Measurements from ENCODE around the gene C20orf204.

Gene C20orf204

DNA sequence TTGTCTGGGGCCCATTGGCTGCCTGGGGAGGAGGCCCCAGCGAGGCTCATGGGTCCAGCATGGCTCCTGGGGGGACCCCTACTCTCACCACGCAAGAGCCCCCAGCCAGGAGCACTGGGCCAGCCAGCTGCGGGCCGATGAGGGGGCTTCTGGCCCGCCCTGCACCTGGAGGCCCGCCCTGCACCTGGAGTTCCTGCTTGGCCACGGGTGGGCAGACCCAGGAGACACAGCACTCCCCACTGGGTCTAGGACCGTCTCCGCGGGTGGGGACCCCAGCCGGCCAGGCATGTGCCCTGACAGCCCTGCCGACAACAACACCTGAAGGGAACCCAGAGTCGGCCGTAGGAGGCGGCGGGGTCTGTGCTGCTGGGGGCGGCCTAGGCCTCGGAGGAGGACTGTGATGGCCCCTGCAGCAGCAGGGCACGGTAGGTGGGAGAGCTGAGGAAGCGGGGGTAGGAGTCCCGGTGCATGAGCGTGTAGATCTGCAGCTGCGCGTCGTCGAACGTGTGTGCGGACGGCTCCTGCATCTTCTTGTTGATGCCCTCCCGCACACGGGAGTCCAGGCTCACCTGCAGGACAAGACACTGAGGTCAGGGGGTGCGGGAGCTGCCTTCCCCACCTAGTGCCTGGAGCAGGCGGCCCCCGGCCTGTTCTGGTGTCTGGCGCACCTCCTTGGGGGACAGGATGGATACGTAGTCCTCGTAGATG, 37.6 kb downstream of the C20orf204 start:
- no peaks in the 10 kb centered on the region for H3K79me2 ChIP-seq (ENCODE audit: low read length)
- no peak overlapping the region for H3K9ac ChIP-seq (ENCODE audit: low read length)
- H3K4me3 ChIP-seq (ENCODE audit: low read length): no peak overlapping the region
- H3K36me3 ChIP-seq (replicated peaks; ENCODE audit: insufficient read depth, low read length): no peaks in the 10 kb centered on the region
- H3K4me1 ChIP-seq (ENCODE audit: low read length): peaks cover 11% of the 10 kb centered on the region
- H3K4me2 ChIP-seq (ENCODE audit: low read depth, low read length): no peak overlapping the region
- H3K9me2 ChIP-seq (replicated peaks; ENCODE audit: insufficient read depth, low read length): no peaks in the 10 kb centered on the region
- peaks cover 7% of the 10 kb centered on the region; the same call in 1 of the 2 replicates for H3F3A ChIP-seq (ENCODE audit: insufficient read depth, low read length)
- TF ChIP-seq EZH2 (optimal IDR thresholded peaks at IDR 0.05; ENCODE audit: low read depth, low read length) (no peak), EZH2phosphoT487 (IDR thresholded peaks at IDR 0.05; ENCODE audit: low read length) (no peak)
- TF ChIP-seq, protein P1, sequence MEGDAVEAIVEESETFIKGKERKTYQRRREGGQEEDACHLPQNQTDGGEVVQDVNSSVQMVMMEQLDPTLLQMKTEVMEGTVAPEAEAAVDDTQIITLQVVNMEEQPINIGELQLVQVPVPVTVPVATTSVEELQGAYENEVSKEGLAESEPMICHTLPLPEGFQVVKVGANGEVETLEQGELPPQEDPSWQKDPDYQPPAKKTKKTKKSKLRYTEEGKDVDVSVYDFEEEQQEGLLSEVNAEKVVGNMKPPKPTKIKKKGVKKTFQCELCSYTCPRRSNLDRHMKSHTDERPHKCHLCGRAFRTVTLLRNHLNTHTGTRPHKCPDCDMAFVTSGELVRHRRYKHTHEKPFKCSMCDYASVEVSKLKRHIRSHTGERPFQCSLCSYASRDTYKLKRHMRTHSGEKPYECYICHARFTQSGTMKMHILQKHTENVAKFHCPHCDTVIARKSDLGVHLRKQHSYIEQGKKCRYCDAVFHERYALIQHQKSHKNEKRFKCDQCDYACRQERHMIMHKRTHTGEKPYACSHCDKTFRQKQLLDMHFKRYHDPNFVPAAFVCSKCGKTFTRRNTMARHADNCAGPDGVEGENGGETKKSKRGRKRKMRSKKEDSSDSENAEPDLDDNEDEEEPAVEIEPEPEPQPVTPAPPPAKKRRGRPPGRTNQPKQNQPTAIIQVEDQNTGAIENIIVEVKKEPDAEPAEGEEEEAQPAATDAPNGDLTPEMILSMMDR (IDR thresholded peaks at IDR 0.05; ENCODE audit: low read length): no peak
- DNase-seq: no peak
- no peaks in the 10 kb centered on the region for H4K20me1 ChIP-seq (ENCODE audit: insufficient read depth, low read length)
- H3K27ac ChIP-seq (ENCODE audit: low read length): no peak overlapping the region
- H2AFZ ChIP-seq (ENCODE audit: low read length): no peak overlapping the region
- no peaks in the 10 kb centered on the region for H3K9me3 ChIP-seq (replicated peaks; ENCODE audit: insufficient read depth, low read length)
- H3K27me3 ChIP-seq (replicated peaks; ENCODE audit: insufficient read depth, low read length): no peaks in the 10 kb centered on the region

DNA sequence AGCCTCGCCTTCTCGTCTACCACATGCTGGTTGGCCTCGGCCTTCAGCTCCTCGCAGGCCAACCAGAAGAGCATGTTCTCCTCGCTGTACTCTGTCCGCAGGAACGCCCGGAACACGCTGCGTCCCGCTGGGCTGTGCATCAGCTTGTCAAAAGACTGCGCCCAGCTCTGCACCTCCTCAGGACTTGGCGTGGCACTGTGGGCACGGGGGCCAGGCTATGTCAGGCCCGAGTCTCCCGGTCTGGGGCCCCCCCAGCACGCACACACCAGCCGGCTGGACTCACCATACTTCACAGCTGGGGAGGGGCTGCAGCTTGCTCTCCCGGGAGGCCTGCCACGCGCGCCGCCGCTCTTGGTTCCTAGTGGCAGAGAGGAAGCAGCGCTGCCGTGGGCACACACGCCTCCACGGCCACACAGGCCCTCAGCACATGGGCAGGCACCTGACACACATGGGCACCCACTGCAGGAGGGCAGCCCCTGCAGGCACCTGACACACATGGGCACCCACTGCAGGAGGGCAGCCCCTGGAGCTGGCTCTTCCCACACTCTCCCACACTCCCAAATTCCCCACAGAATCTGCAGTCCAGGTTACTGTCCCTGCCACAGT, 38.3 kb downstream of the C20orf204 start:
- Histone ChIP-seq H3K4me1 (ENCODE audit: low read length) (peaks cover 13% of the 10 kb centered on the region), H3K79me2 (ENCODE audit: low read length) (no peaks in the 10 kb centered on the region), H3K27ac (ENCODE audit: low read length) (no peak overlapping the region), H3K4me2 (ENCODE audit: low read depth, low read length) (no peak overlapping the region), H3K9me2 (replicated peaks; ENCODE audit: insufficient read depth, low read length) (no peaks in the 10 kb centered on the region), H2AFZ (ENCODE audit: low read length) (no peak overlapping the region), H3K27me3 (replicated peaks; ENCODE audit: insufficient read depth, low read length) (no peaks in the 10 kb centered on the region), H3K9ac (ENCODE audit: low read length) (no peak overlapping the region), H3K4me3 (ENCODE audit: low read length) (no peak overlapping the region), H3K36me3 (replicated peaks; ENCODE audit: insufficient read depth, low read length) (no peaks in the 10 kb centered on the region), H4K20me1 (ENCODE audit: insufficient read depth, low read length) (no peaks in the 10 kb centered on the region), H3F3A (ENCODE audit: insufficient read depth, low read length) (peaks cover 14% of the 10 kb centered on the region), H3K9me3 (replicated peaks; ENCODE audit: insufficient read depth, low read length) (no peaks in the 10 kb centered on the region)
- DNase-seq: no peak
- TF ChIP-seq EZH2 (optimal IDR thresholded peaks at IDR 0.05; ENCODE audit: low read depth, low read length): no peak
- no peak for TF ChIP-seq EZH2phosphoT487 (IDR thresholded peaks at IDR 0.05; ENCODE audit: low read length)
- TF ChIP-seq, protein P1 (IDR thresholded peaks at IDR 0.05; ENCODE audit: low read length): no peak

DNA sequence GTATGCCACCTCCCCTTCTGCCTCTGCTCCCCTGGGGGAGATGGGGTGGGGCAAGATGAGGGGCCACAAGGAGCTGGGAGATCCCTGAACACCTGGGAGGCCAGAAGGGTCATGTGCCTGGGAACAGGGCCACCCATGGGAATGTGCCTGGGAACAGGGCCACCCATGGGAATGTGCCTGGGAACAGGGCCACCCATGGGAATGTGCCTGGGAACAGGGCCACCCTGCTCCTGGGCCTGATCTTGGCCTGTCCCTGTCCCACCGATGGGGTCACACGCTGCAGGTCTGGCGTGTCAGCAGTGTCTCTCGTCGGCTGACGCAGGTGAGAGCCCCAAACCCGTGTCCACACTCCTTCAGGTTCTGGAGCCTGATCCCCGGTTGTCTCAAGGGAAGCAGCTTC, 39.0 kb downstream of the C20orf204 start:
- Histone ChIP-seq H3K4me1 (ENCODE audit: low read length) (peaks cover 13% of the 10 kb centered on the region), H4K20me1 (ENCODE audit: insufficient read depth, low read length) (no peaks in the 10 kb centered on the region), H2AFZ (ENCODE audit: low read length) (no peak overlapping the region), H3K9me3 (replicated peaks; ENCODE audit: insufficient read depth, low read length) (no peaks in the 10 kb centered on the region), H3K4me2 (ENCODE audit: low read depth, low read length) (no peak overlapping the region), H3K79me2 (ENCODE audit: low read length) (no peaks in the 10 kb centered on the region), H3K4me3 (ENCODE audit: low read length) (no peak overlapping the region), H3K9ac (ENCODE audit: low read length) (no peak overlapping the region), H3K36me3 (replicated peaks; ENCODE audit: insufficient read depth, low read length) (no peaks in the 10 kb centered on the region), H3F3A (ENCODE audit: insufficient read depth, low read length) (peaks cover 17% of the 10 kb centered on the region), H3K9me2 (replicated peaks; ENCODE audit: insufficient read depth, low read length) (no peaks in the 10 kb centered on the region), H3K27me3 (replicated peaks; ENCODE audit: insufficient read depth, low read length) (no peaks in the 10 kb centered on the region), H3K27ac (ENCODE audit: low read length) (no peak overlapping the region)
- DNase-seq: no peak
- TF ChIP-seq EZH2phosphoT487 (IDR thresholded peaks at IDR 0.05; ENCODE audit: low read length): no peak
- TF ChIP-seq, protein P1 (IDR thresholded peaks at IDR 0.05; ENCODE audit: low read length): no peak
- TF ChIP-seq EZH2 (optimal IDR thresholded peaks at IDR 0.05; ENCODE audit: low read depth, low read length): no peak

Data from MM.1S (cell line).